Ectodermal cell (in vitro differentiated cells): ENCODE data around the gene RNPC3. TPM values are rescaled to one million over a fixed set of nuclear protein-coding genes. Genes with fewer than 3 reads are reported as not detected.

Source experiments
- H3K27ac ChIP-seq: 2 replicates; pipeline ENCODE4 v1.7.0; 2013; ENCODE audit warnings: mild to moderate bottlenecking, low read depth, low read length; ENCODE audit not compliant: insufficient read depth, poor library complexity, severe bottlenecking
- H3K27me3 ChIP-seq: 2 replicates; pipeline ENCODE4 v1.7.0; 2013; ENCODE audit warnings: mild to moderate bottlenecking, low read length; ENCODE audit not compliant: insufficient read depth, control insufficient read depth, poor library complexity, severe bottlenecking
- H3K36me3 ChIP-seq: one replicate; pipeline ENCODE4 v1.7.0; 2013; ENCODE audit warnings: low read length; ENCODE audit not compliant: control insufficient read depth, insufficient read depth
- H3K4me1 ChIP-seq: one replicate; pipeline ENCODE4 v1.7.0; 2013; ENCODE audit warnings: low read length; ENCODE audit not compliant: control insufficient read depth, insufficient read depth
- H3K4me3 ChIP-seq: 2 replicates; pipeline ENCODE4 v1.7.0; 2013; ENCODE audit warnings: low read depth, low read length, control low read depth; ENCODE audit not compliant: insufficient read depth
- H3K9me3 ChIP-seq: 2 replicates; pipeline ENCODE4 v1.7.0; 2013; ENCODE audit warnings: mild to moderate bottlenecking, low read length, moderate library complexity; ENCODE audit not compliant: control insufficient read depth
- WGBS, 2 experiments: methylation state at CpG; one replicate each; pipeline ENCODE4 v1.1.7; 2013; ENCODE audit warnings: missing lambda C conversion rate in 2 of 2; 5-methylcytosine and 5-hydroxymethylcytosine counted together
- polyA plus RNA-seq, 4 experiments: library from polyadenylated mRNA; stranded (reverse); fragments of 50-300 nt; gene quantifications; one replicate each; pipeline ENCODE4 v1.2.3, GENCODE V29; 2013

Gene RNPC3
- polyA plus RNA-seq (2013, experiment 1 of 4): 50.5 TPM
- 48.8 TPM for polyA plus RNA-seq (2013, experiment 2 of 4)
- 36.3 TPM for polyA plus RNA-seq (2013, experiment 3 of 4)
- polyA plus RNA-seq (2013, experiment 4 of 4): 43.6 TPM

DNA sequence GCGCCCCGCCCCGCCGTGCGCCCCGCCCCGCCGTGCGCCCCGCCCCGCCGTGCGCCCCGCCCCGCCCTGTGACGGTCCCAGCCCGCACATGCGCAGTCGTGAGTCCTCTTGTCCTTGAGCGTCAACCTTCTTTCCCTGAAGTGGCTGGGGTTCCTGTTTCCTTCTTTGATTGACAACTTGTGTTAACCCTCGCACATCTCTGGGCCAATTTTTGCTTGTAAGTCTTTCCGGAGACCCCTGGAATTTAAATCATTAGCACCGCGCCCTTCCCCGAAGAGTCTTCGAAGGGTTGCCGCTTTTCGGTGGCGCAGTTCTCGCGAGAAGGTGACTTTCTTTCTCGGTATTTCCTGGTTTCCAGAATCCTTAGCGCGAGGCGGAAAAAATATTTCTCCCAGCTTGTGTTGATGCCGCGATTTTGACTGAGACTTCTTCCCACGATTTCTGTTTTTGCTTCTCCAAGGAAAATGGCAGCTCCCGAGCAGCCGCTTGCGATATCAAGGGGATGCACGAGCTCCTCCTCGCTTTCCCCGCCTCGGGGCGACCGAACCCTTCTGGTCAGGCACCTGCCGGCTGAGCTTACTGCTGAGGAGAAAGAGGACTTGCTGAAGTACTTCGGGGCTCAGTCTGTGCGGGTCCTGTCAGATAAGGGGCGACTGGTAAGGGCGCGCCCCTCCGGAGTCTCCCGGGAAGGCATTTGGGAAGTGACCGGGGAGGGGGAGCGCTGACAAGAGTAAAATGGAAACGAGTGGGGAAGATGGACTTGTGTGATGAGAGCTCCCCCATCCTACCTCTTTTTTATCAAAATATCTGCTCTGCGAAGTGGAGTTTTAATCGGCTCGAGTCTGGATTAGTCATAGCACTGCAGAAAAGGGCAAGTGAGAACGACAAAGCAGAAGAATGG, at the start of gene RNPC3:
TSS of gene RNPC3 (plus strand) at position 93 of the 901 bp plus-strand sequence. CDS start at position 465, 372 bp downstream.
- no peaks in the 10 kb centered on the region for H3K27me3 ChIP-seq
- no peaks in the 10 kb centered on the region for H3K4me1 ChIP-seq
- H3K9me3 ChIP-seq: no peaks in the 10 kb centered on the region
- WGBS, 2 experiments: 0% methylated on average over 56 to 60 of the region's 62 CpGs
- H3K27ac ChIP-seq: peak within 1 kb of the TSS; percentile 65
- no peaks in the 10 kb centered on the region for H3K36me3 ChIP-seq
- H3K4me3 ChIP-seq: peak within 1 kb of the TSS; percentile 62

- H3K36me3 ChIP-seq: no peaks in the 10 kb centered on the region
- no peak overlapping the region for H3K4me3 ChIP-seq
- H3K27me3 ChIP-seq: no peaks in the 10 kb centered on the region
- no peak overlapping the region for H3K27ac ChIP-seq
- H3K9me3 ChIP-seq: no peaks in the 10 kb centered on the region
- H3K4me1 ChIP-seq: no peaks in the 10 kb centered on the region
Observed at GRCh38 chr1:103477101-103477500, 48.4 kb upstream of the RNPC3 start.

DNA sequence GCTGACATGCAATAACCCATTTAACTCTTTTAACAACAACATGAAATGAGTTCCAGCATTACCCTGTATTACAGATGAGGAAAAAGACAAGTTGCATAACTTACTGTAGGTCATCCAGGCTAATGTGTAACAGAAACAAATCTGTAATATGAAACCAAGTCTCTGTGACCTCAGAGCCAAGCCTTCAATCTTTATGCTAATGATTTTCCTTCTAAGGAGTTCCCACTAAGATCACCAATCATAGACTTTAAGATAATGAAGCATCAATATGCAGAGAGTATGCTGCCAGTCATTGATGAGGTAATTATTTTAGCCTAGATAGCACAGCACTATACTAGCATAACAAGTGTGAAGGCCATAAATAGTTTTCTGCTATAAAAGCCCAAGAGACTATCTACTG, 35.6 kb upstream of the RNPC3 start:
- H3K4me1 ChIP-seq: no peaks in the 10 kb centered on the region
- H3K36me3 ChIP-seq: no peaks in the 10 kb centered on the region
- no peak overlapping the region for H3K27ac ChIP-seq
- no peaks in the 10 kb centered on the region for H3K9me3 ChIP-seq
- no peaks in the 10 kb centered on the region for H3K27me3 ChIP-seq
- no peak overlapping the region for H3K4me3 ChIP-seq

DNA sequence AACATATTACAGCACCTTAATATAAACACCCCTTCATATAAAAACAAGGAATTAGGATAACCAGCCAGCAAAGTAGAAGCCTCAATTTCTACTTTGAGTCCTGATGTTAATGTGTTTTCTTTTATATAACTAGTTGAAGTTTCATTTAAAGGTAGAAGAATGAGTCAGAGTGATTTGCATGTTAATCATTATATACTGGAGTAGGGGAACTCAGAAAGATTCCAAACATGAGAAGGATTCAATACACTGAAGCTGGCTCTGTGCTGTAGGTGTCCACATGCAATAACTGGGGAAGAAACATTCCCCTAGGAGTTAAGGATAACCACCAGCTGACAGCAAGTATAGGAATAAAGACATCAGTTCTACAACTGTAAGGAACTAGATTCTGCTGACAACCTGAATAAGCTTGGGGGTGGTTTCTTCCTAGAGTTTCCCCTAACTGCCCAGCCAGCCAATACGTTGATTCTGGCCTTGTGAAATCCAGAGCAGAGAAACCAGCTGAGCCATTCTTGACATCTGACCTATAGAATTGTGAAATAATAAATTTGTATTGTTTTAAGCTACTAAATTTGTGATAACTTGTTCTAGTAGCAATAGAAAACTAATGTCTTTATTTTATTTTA, 33.4 kb upstream of the RNPC3 start:
- WGBS, 2 experiments: 83 to 93% methylated on average over 1 of the region's 1 CpG
- Histone ChIP-seq H3K27me3 (no peaks in the 10 kb centered on the region), H3K27ac (no peak overlapping the region), H3K4me3 (no peak overlapping the region), H3K4me1 (no peaks in the 10 kb centered on the region), H3K9me3 (no peaks in the 10 kb centered on the region), H3K36me3 (no peaks in the 10 kb centered on the region)

DNA sequence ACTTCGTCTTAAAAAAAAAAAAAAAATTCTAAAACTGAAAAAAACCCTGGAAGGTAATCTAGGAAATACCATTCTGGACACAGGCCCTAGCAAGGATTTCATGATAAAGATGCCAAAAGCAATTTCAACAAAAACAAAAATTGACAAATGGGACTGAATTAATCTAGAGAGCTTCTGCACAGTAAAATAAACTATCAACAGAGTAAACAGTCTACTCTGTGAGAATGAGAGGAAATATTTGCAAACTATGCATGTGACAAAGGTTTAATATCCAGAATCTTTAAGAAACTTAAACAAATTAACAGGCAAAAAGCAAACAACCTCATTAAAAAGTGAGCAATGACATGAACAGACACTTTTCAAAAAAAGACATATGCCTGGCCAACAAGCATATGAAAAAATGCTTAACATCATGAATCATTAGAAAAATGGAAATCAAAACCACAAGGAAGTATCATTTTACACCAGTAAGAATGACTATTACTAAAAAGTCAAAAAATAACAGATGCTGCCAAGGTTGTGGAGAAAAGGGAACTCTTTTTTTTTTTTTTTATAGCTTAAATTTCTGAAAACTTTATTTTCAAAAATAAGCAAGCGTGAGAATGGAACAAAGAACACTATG, 29.4 kb upstream of the RNPC3 start:
- Histone ChIP-seq H3K9me3 (no peaks in the 10 kb centered on the region), H3K27me3 (no peaks in the 10 kb centered on the region), H3K27ac (no peak overlapping the region), H3K4me3 (no peak overlapping the region), H3K36me3 (no peaks in the 10 kb centered on the region), H3K4me1 (no peaks in the 10 kb centered on the region)
- 94 to 96% methylated on average over 1 to 2 of the region's 2 CpGs for whole genome bisulfite sequencing, 2 experiments

- Histone ChIP-seq H3K36me3 (no peaks in the 10 kb centered on the region), H3K9me3 (no peaks in the 10 kb centered on the region)
Observed at GRCh38 chr1:103497404-103497803, 28.1 kb upstream of the RNPC3 start.

GRCh38 chr1:103509250-103509649, 16.2 kb upstream of the RNPC3 start:
- H3K9me3 ChIP-seq: no peaks in the 10 kb centered on the region
- 100% methylated on average over 1 of the region's 1 CpG; no CpG with 5 or more reads in 1 of the 2 experiments for WGBS, 2 experiments
- no peaks in the 10 kb centered on the region for H3K4me1 ChIP-seq

More at GRCh38 chr1:103497404-103497803, 28.1 kb upstream of the RNPC3 start:
- Histone ChIP-seq H3K4me3 (no peak overlapping the region), H3K27ac (no peak overlapping the region), H3K27me3 (no peaks in the 10 kb centered on the region), H3K4me1 (no peaks in the 10 kb centered on the region)

GRCh38 chr1:103513711-103514110, 11.8 kb upstream of the RNPC3 start:
- Histone ChIP-seq H3K27me3 (no peaks in the 10 kb centered on the region), H3K36me3 (no peaks in the 10 kb centered on the region), H3K27ac (no peak overlapping the region), H3K4me1 (no peaks in the 10 kb centered on the region), H3K4me3 (no peak overlapping the region), H3K9me3 (no peaks in the 10 kb centered on the region)
- no CpG with 5 or more reads among the region's 1 CpG for WGBS, 2 experiments

More at GRCh38 chr1:103509250-103509649, 16.2 kb upstream of the RNPC3 start:
- Histone ChIP-seq H3K27me3 (no peaks in the 10 kb centered on the region), H3K4me3 (no peak overlapping the region), H3K27ac (no peak overlapping the region), H3K36me3 (no peaks in the 10 kb centered on the region)

DNA sequence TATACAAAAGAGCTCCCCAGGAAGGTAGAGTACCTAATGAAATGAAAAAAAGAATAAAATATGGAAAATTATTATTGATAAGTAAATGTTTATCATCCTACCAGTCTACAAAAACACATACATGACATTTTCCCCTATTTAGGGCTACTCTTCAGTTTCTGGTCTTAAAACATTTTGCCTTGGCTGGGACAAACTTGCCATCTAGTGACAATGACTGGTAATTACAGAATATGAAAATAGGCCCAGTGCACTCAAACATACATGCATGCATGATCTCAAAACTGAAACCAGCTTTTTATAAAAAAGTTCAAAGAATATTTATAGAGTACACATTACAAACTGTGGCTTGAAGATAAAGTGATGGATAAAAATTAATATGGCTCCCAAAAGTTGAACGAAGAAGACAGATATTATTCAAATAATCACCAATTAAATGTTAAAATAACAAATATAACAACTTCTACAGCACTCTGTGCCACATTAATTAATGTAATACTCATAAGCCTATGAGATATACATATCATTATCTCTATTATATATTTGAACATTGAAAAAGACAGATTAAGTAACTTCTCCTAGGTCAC, 10.5 kb upstream of the RNPC3 start:
- Histone ChIP-seq H3K27me3 (no peaks in the 10 kb centered on the region), H3K9me3 (no peaks in the 10 kb centered on the region), H3K36me3 (no peaks in the 10 kb centered on the region), H3K4me3 (no peak overlapping the region), H3K27ac (no peak overlapping the region), H3K4me1 (no peaks in the 10 kb centered on the region)
- WGBS, 2 experiments: no CpG with 5 or more reads among the region's 1 CpG

- H3K36me3 ChIP-seq: no peaks in the 10 kb centered on the region
- no peaks in the 10 kb centered on the region for H3K27me3 ChIP-seq
- H3K4me3 ChIP-seq: no peak overlapping the region
- WGBS, 2 experiments: 88 to 100% methylated on average over 1 of the region's 2 CpGs
- H3K27ac ChIP-seq: no peak overlapping the region
- no peaks in the 10 kb centered on the region for H3K9me3 ChIP-seq
- H3K4me1 ChIP-seq: no peaks in the 10 kb centered on the region
Observed at GRCh38 chr1:103516283-103516682, 9.2 kb upstream of the RNPC3 start.
